ENCODE results near the gene PLB1.

The PLB1 gene

GRCh38 chr2:28505361-28505760, 9.5 kb downstream of the PLB1 start:
- DNase-seq: no peak
- Mint-ChIP-seq H3K27ac (no peak overlapping the region), H3K4me3 (no peak overlapping the region), H3K9me3 (no peaks in the 10 kb centered on the region), H3K36me3 (no peaks in the 10 kb centered on the region), H3K27me3 (peaks cover 2 to 10% of the 10 kb centered on the region in 2 donors), H3K4me1 (peaks cover 7 to 9% of the 10 kb centered on the region in 2 donors)
- no peak for ATAC-seq (replicated peaks)

- DNase-seq: no peak
- Mint-ChIP-seq H3K4me1 (peaks cover 7 to 9% of the 10 kb centered on the region in 2 donors), H3K4me3 (no peak overlapping the region), H3K27me3 (peaks cover 0 to 11% of the 10 kb centered on the region in 2 donors), H3K36me3 (no peaks in the 10 kb centered on the region), H3K9me3 (no peaks in the 10 kb centered on the region), H3K27ac (no peak overlapping the region)
- no peak for ATAC-seq (replicated peaks)
These were observed 10.5 kb downstream of the PLB1 start for GRCh38 chr2:28506112-28506910.

- Mint-ChIP-seq H3K9me3 (peaks cover 4 to 15% of the 10 kb centered on the region in 2 donors), H3K36me3 (peaks cover 0 to 5% of the 10 kb centered on the region in 2 donors), H3K27ac (no peak overlapping the region), H3K27me3 (peaks cover 16 to 20% of the 10 kb centered on the region in 2 donors), H3K4me1 (peaks cover 7 to 9% of the 10 kb centered on the region in 2 donors), H3K4me3 (no peak overlapping the region)
- ATAC-seq (replicated peaks): peak; percentile 74 to 76
- no peak for DNase-seq
These were observed 12.2 kb downstream of the PLB1 start for GRCh38 chr2:28507796-28508764.

GRCh38 chr2:28509361-28509760, 13.5 kb downstream of the PLB1 start:
- Mint-ChIP-seq H3K4me1 (peaks cover 7 to 9% of the 10 kb centered on the region in 2 donors), H3K27ac (no peak overlapping the region), H3K36me3 (peaks cover 0 to 5% of the 10 kb centered on the region in 2 donors), H3K27me3 (peaks cover 24 to 29% of the 10 kb centered on the region in 2 donors), H3K9me3 (peaks cover 7 to 15% of the 10 kb centered on the region in 2 donors), H3K4me3 (no peak overlapping the region)
- no peak for ATAC-seq (replicated peaks)
- DNase-seq: no peak

- Mint-ChIP-seq H3K4me3 (no peak overlapping the region), H3K4me1 (peaks cover 7 to 9% of the 10 kb centered on the region in 2 donors), H3K27me3 (peaks cover 27 to 31% of the 10 kb centered on the region in 2 donors), H3K9me3 (peaks cover 7 to 15% of the 10 kb centered on the region in 2 donors), H3K27ac (no peak overlapping the region), H3K36me3 (peaks cover 0 to 5% of the 10 kb centered on the region in 2 donors)
- DNase-seq (no peak), ATAC-seq (replicated peaks) (no peak)
These were observed 14.3 kb downstream of the PLB1 start for GRCh38 chr2:28510184-28510583.

- Mint-ChIP-seq H3K36me3 (peaks cover 0 to 5% of the 10 kb centered on the region in 2 donors), H3K27ac (no peak overlapping the region), H3K9me3 (peaks cover 7 to 15% of the 10 kb centered on the region in 2 donors)
These were observed 16.2 kb downstream of the PLB1 start for GRCh38 chr2:28511871-28512606.

GRCh38 chr2:28512607-28512965, 16.7 kb downstream of the PLB1 start:
- peaks cover 7 to 15% of the 10 kb centered on the region in 2 donors for H3K9me3 Mint-ChIP-seq
- H3K36me3 Mint-ChIP-seq: peaks cover 0 to 5% of the 10 kb centered on the region in 2 donors
- H3K27ac Mint-ChIP-seq: no peak overlapping the region
- H3K4me3 Mint-ChIP-seq: no peak overlapping the region
- ATAC-seq (replicated peaks): no peak
- H3K4me1 Mint-ChIP-seq: peaks cover 4 to 9% of the 10 kb centered on the region in 2 donors
- no peak for DNase-seq
- peaks cover 36 to 41% of the 10 kb centered on the region in 2 donors for H3K27me3 Mint-ChIP-seq

More at GRCh38 chr2:28511871-28512606, 16.2 kb downstream of the PLB1 start:
- DNase-seq (no peak), ATAC-seq (replicated peaks) (no peak)
- Mint-ChIP-seq H3K4me1 (peaks cover 4 to 9% of the 10 kb centered on the region in 2 donors), H3K27me3 (peaks cover 34 to 41% of the 10 kb centered on the region in 2 donors), H3K4me3 (no peak overlapping the region)

GRCh38 chr2:28513097-28513496, 17.2 kb downstream of the PLB1 start:
- DNase-seq: no peak
- H3K27me3 Mint-ChIP-seq: peaks cover 39 to 46% of the 10 kb centered on the region in 2 donors
- H3K27ac Mint-ChIP-seq: no peak overlapping the region
- ATAC-seq (replicated peaks): no peak
- H3K4me3 Mint-ChIP-seq: no peak overlapping the region
- H3K4me1 Mint-ChIP-seq: peaks cover 4 to 9% of the 10 kb centered on the region in 2 donors
- peaks cover 7 to 15% of the 10 kb centered on the region in 2 donors for H3K9me3 Mint-ChIP-seq
- H3K36me3 Mint-ChIP-seq: peaks cover 0 to 5% of the 10 kb centered on the region in 2 donors

GRCh38 chr2:28515176-28515751, 19.4 kb downstream of the PLB1 start:
- Mint-ChIP-seq H3K9me3 (peaks cover 7 to 15% of the 10 kb centered on the region in 2 donors), H3K4me3 (no peak overlapping the region), H3K27ac (no peak overlapping the region), H3K27me3 (peaks cover 48 to 62% of the 10 kb centered on the region in 2 donors), H3K4me1 (no peaks in the 10 kb centered on the region), H3K36me3 (peaks cover 0 to 5% of the 10 kb centered on the region in 2 donors)
- ATAC-seq (replicated peaks): no peak
- no peak for DNase-seq

- H3K9me3 Mint-ChIP-seq: peaks cover 7 to 15% of the 10 kb centered on the region in 2 donors
- no peaks in the 10 kb centered on the region for H3K4me1 Mint-ChIP-seq
- H3K27me3 Mint-ChIP-seq: peaks cover 55 to 70% of the 10 kb centered on the region in 2 donors
These were observed 20.6 kb downstream of the PLB1 start for GRCh38 chr2:28516430-28516829.

GRCh38 chr2:28516950-28517349, 21.1 kb downstream of the PLB1 start:
- Mint-ChIP-seq H3K27ac (no peak overlapping the region), H3K27me3 (peaks cover 58 to 70% of the 10 kb centered on the region in 2 donors), H3K9me3 (peaks cover 6 to 10% of the 10 kb centered on the region in 2 donors), H3K4me3 (no peak overlapping the region), H3K4me1 (no peaks in the 10 kb centered on the region), H3K36me3 (peaks cover 0 to 5% of the 10 kb centered on the region in 2 donors)
- no peak for ATAC-seq (replicated peaks)
- no peak for DNase-seq

More at GRCh38 chr2:28516430-28516829, 20.6 kb downstream of the PLB1 start:
- Mint-ChIP-seq H3K36me3 (peaks cover 0 to 5% of the 10 kb centered on the region in 2 donors), H3K27ac (no peak overlapping the region), H3K4me3 (no peak overlapping the region)
- DNase-seq (no peak), ATAC-seq (replicated peaks) (no peak)

GRCh38 chr2:28521663-28522062, 25.8 kb downstream of the PLB1 start:
- ATAC-seq (replicated peaks) (no peak), DNase-seq (no peak)
- peaks cover 55 to 57% of the 10 kb centered on the region in 2 donors for H3K27me3 Mint-ChIP-seq
- H3K9me3 Mint-ChIP-seq: no peaks in the 10 kb centered on the region
- no peaks in the 10 kb centered on the region for H3K36me3 Mint-ChIP-seq
- no peaks in the 10 kb centered on the region for H3K4me1 Mint-ChIP-seq
- H3K4me3 Mint-ChIP-seq: no peak overlapping the region
- H3K27ac Mint-ChIP-seq: no peak overlapping the region

- Mint-ChIP-seq H3K4me1 (no peaks in the 10 kb centered on the region), H3K36me3 (no peaks in the 10 kb centered on the region), H3K27me3 (peaks cover 48 to 61% of the 10 kb centered on the region in 2 donors), H3K4me3 (no peak overlapping the region), H3K27ac (no peak overlapping the region), H3K9me3 (no peaks in the 10 kb centered on the region)
- ATAC-seq (replicated peaks): no peak
- DNase-seq: no peak
These were observed 26.6 kb downstream of the PLB1 start for GRCh38 chr2:28522481-28522880.

All from stimulated activated naive B cell treated with anti-CD40 and anti-IgM and Interleukin-4, amounts not matched to agents 10 μg/mL and 1 μg/mL and 100 μg/mL, for 72 hours (primary cell).